Body of pancreas (tissue), 4 donors: ENCODE data around the gene ARID1B. TPM values are rescaled to one million over a fixed set of nuclear protein-coding genes. Genes with fewer than 3 reads are reported as not detected.

Experiments
- ATAC-seq: fragments of 150-250 bp; one replicate; pipeline ENCODE4 v1.9.1; 2016
- DNase-seq, 4 donors: peaks; one replicate each; pipeline ENCODE4 v3.0.0-alpha.2; 2019
- H3K27ac ChIP-seq, 4 donors: fragments of 200-600 bp; sonication (generic); 1 replicate in 3 of 4; 2 replicates in 1 of 4; pipeline versions ENCODE4 v1.5.1 to v1.6.1; 2016 to 2019; ENCODE audit warnings: mild to moderate bottlenecking in 1 of 4, mixed read lengths in 1 of 4, moderate library complexity in 1 of 4
- H3K27me3 ChIP-seq, 2 donors: fragments of 200-600 bp; sonication (generic); one replicate each; pipeline ENCODE4 v1.6.0; 2016; ENCODE audit warnings: mild to moderate bottlenecking in 1 of 2
- H3K36me3 ChIP-seq, 2 donors: fragments of 200-600 bp; sonication (generic); replicated peaks in 1 of 2; 2 replicates each; pipeline ENCODE4 v1.5.1; 2016; ENCODE audit warnings: low read depth in 2 of 2; ENCODE audit not compliant: insufficient read depth in 1 of 2
- H3K4me1 ChIP-seq: fragments of 200-600 bp; sonication (generic); one replicate; pipeline ENCODE4 v1.6.0; 2016
- H3K4me3 ChIP-seq, 2 donors: fragments of 200-600 bp; sonication (generic); 1 replicate in 1 of 2; 2 replicates in 1 of 2; pipeline ENCODE4 v1.5.1; 2016 to 2019
- H3K9me3 ChIP-seq, 3 donors: fragments of 200-600 bp; sonication (generic); 1 replicate in 2 of 3; 2 replicates in 1 of 3; pipeline ENCODE4 v1.5.1; 2016
- CTCF ChIP-seq, 7 experiments: fragments of 450-650 bp in 4 of 7; fragments of 200-600 bp in 3 of 7; sonication (generic) in 3 of 7; IDR thresholded peaks; one replicate each; pipeline ENCODE4 v1.5.1; 2016 to 2019; ENCODE audit warnings: antibody characterized with exemption in 7 of 7
- POLR2A ChIP-seq, 3 donors: fragments of 450-650 bp; IDR thresholded peaks; one replicate each; pipeline ENCODE4 v1.6.1; 2016; ENCODE audit warnings: antibody characterized with exemption in 3 of 3, mild to moderate bottlenecking in 2 of 3
- WGBS, 2 donors: methylation state at CpG; one replicate each; pipeline ENCODE4 v1.1.5; 2017; 5-methylcytosine and 5-hydroxymethylcytosine counted together
- intact Hi-C: fragments of 100-400 bp; cut with DNase I; formaldehyde crosslinking; loops from one replicate; pipeline ENCODE4 v1.15.1; 2023
- total RNA-seq, 2 donors: library from RNA; depleted of rRNA; stranded (reverse); fragments of >200 nt; gene quantifications; one replicate each; pipeline ENCODE4 v1.1.0, GENCODE V29; 2016

ARID1B gene
- total RNA-seq, 2 donors from 2014 or later = 71.5 to 85.1 TPM

- Histone ChIP-seq H3K4me1 (peaks cover 26% of the 10 kb centered on the region), H3K36me3 (peaks cover 0 to 19% of the 10 kb centered on the region in 2 donors), H3K4me3 (no peak overlapping the region), H3K9me3 (no peaks in the 10 kb centered on the region), H3K27ac (no peak overlapping the region), H3K27me3 (no peaks in the 10 kb centered on the region)
- intact Hi-C loops = no loop called here
- no peak for DNase-seq
- 72 to 75% methylated on average over 2 of the region's 2 CpGs for WGBS, 2 donors
- TF ChIP-seq POLR2A (IDR thresholded peaks at IDR 0.05) (no peak), CTCF (IDR thresholded peaks at IDR 0.05) (no peak)
- ATAC-seq = no peak
These were observed 416.9 kb downstream of the ARID1B start for GRCh38 chr6:157194110-157194509.

- peaks cover 28% of the 10 kb centered on the region for H3K4me1 ChIP-seq
- DNase-seq = no peak
- no peak overlapping the region for H3K27ac ChIP-seq
- WGBS, 2 donors = 83 to 84% methylated on average over 3 of the region's 3 CpGs
- H3K4me3 ChIP-seq = no peak overlapping the region
- no peaks in the 10 kb centered on the region for H3K27me3 ChIP-seq
- H3K36me3 ChIP-seq = peaks cover 0 to 19% of the 10 kb centered on the region in 2 donors
- no peak for ATAC-seq
- intact Hi-C loops = no loop called here
- TF ChIP-seq POLR2A (IDR thresholded peaks at IDR 0.05) = no peak
- TF ChIP-seq CTCF (IDR thresholded peaks at IDR 0.05) = no peak
- no peaks in the 10 kb centered on the region for H3K9me3 ChIP-seq
These were observed 417.5 kb downstream of the ARID1B start for GRCh38 chr6:157194643-157195042.

GRCh38 chr6:157196391-157196790, 419.2 kb downstream of the ARID1B start:
- ATAC-seq (no peak), DNase-seq (no peak)
- WGBS, 2 donors = 81 to 85% methylated on average over 6 of the region's 6 CpGs

GRCh38 chr6:157198425-157199279, 421.5 kb downstream of the ARID1B start:
- Histone ChIP-seq H3K36me3 (peaks cover 0 to 9% of the 10 kb centered on the region in 2 donors), H3K4me3 (peak overlapping the region; percentile 10 to 23), H3K9me3 (no peaks in the 10 kb centered on the region), H3K27ac (peak overlapping the region; percentile 83 to 86 (median 84)), H3K4me1 (peaks cover 52% of the 10 kb centered on the region), H3K27me3 (no peaks in the 10 kb centered on the region)
- ATAC-seq = peak; percentile 93
- intact Hi-C loops = no loop called here
- peak; percentile 95 to 98 (median 98) for DNase-seq
- no peak for TF ChIP-seq CTCF (IDR thresholded peaks at IDR 0.05)
- TF ChIP-seq POLR2A (IDR thresholded peaks at IDR 0.05) = peak; percentile 66 to 90 (median 86)
- WGBS, 2 donors = 24 to 26% methylated on average over 14 to 15 of the region's 15 CpGs

More at GRCh38 chr6:157196391-157196790, 419.2 kb downstream of the ARID1B start:
- Histone ChIP-seq H3K9me3 (no peaks in the 10 kb centered on the region), H3K4me1 (peaks cover 40% of the 10 kb centered on the region), H3K27ac (peak overlapping the region in 1 of 4 donors; percentile 85), H3K27me3 (no peaks in the 10 kb centered on the region), H3K36me3 (peaks cover 0 to 11% of the 10 kb centered on the region in 2 donors), H3K4me3 (no peak overlapping the region)
- intact Hi-C loops = no loop called here
- TF ChIP-seq POLR2A (IDR thresholded peaks at IDR 0.05) = no peak
- no peak for TF ChIP-seq CTCF (IDR thresholded peaks at IDR 0.05)
